Left colon (tissue), 2 donors: ENCODE measurements around the gene MVD. TPM values are rescaled to one million over a fixed set of nuclear protein-coding genes. Genes with fewer than 3 reads are reported as not detected.
"Not testable (repeated sequence)": the region's sequence is repeated elsewhere in the genome, so short reads cannot be mapped to it uniquely, and the experiment has no call there.

ENCODE experiments used
- ATAC-seq: fragments of 200-7000 bp; cut with Tn5 transposase; one replicate; pipeline ENCODE4 v1.9.1; 2020; ENCODE audit warnings: mild to moderate bottlenecking, moderate library complexity
- DNase-seq, 2 donors: peaks; one replicate each; pipeline ENCODE4 v3.0.0-alpha.2; 2020
- intact Hi-C, 2 donors: fragments of 100-400 bp; cut with DNase I in 1 of 2; cut with micrococcal nuclease in 1 of 2; formaldehyde crosslinking; loops; one replicate each; pipeline versions ENCODE4 v1.11.2 to v1.14.0; 2022; cut with DNase I, micrococcal nuclease
- total RNA-seq, 2 donors: library from RNA; stranded (reverse); fragmentation: NEBNext Ultra II Directional; extraction: Animal tissue kit (Norgen Biotek cat#: 25700); gene quantifications; one replicate each; pipeline ENCODE4 v1.2.1, GENCODE V29; 2021
- donor health status: DM: no; HTN: no; CAD: no.
- donor health status: DM: yes; HTN: yes; CAD: no.

Gene MVD
- total RNA-seq, 2 donors from 2014 or later: 74.3 to 191 TPM

DNA sequence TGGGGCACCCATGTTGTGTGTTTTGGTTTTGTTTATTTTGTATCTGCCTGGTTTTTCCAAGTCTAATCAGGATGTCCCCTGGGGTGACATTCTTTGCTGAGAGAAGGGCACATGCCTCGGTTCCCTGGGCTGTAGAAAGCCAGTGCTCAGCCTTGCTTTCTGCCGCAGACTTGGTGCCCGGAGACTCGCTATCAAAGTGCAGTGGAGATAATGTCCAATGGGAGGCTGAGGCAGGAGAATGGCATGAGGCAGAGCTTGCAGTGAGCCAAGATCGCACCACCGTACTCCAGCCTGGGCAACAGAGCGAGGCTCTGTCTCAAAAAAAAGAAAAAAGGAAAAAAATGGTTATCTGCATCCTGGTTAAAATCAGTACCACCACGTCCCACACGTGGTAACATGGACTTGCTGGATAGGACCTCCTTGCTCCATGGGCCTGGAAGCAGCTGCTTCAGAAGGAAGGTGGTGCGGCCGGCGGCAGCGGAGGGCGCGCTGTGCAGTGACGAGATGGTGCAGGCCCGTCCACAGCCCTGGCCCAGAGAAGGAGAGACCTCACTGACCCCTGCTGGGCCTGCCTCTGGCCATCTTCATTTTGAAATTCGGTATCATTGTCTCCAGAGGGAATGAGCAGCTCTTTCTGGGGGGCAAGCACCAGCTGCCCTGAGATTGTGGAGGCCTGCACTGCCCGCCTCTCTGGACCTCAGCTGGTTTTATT, 43.8 kb downstream of the MVD start:
- intact Hi-C loops: no loop called here
- ATAC-seq (no peak), DNase-seq (no peak)

DNA sequence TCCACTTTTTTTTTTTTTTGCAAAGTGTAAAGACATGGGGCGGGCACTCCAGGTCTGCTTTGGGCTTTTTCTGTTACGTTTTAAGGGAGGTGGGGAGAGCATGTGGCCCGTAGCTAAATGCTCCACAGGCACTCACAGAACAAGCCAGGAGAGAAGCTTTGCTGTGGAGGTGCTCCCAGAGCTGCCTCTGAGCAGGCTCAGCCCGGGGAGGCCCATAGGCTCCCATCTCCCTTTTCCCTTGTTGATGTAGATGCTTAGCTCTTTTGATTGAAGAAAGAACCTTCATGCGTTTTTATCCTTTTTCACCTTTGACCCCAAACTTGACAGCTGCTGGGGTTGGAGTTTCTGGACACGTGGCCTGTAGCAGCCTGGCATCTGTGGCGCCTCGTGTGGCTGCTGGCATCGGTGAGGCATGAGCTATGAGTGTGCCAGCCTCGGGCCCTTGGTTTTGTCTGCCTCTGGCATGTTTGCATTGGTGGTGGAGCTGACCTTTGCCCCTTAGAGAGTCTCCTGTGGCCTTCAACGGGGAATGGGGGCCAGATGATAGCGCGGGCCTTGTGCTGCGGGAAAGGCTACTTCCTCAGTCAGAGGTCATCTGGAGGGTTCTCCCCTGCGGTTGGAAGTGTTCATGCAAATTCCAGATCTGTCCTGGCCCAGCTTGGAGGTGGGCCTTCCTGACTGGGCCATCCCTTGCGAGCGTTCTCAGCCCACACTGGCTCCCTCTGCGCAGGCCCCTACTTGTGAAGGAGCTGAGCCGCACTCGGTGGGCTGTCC, 44.5 kb downstream of the MVD start:
- intact Hi-C loops: no loop called here
- DNase-seq (no peak), ATAC-seq (peak; percentile 10)

DNA sequence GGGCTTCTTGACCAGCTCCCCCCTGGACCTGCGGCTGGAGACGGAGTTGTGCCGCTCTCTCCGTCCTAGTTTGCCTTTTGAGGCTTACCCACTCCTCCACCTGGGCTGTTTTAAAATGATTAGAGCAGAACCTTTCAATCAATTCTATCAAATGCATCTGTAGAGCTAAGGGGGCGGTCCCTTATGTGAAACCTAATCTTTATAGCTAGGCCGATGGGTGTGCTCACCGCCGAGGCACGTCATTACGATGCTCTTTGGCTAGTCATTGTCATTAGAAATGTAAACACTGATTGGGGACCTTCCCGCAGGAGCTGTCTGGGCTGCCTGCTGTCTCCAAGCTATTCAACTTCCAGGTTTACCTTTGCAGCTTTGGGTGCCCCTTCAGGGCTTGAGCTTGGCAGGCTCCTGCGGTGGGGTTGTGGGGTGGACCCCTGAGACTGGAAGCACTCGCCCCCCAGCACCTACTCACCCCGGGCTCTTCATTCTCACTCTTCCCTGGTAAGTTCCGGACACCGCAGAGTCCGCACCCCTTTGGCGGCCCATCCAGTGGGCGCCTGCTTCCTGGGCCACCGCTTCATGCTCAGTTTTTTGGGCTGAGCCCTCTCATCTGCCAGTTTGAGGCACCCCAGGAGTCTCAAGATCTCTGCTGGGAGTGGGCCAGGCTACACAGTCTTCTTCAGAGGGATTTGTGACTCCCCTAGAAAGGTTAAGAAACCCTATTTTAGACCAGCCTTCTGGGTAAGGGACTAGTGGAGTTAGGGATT, 45.4 kb downstream of the MVD start:
- intact Hi-C loops: no loop called here
- peak; percentile 40 to 74 for DNase-seq
- peak; percentile 79 for ATAC-seq

DNA sequence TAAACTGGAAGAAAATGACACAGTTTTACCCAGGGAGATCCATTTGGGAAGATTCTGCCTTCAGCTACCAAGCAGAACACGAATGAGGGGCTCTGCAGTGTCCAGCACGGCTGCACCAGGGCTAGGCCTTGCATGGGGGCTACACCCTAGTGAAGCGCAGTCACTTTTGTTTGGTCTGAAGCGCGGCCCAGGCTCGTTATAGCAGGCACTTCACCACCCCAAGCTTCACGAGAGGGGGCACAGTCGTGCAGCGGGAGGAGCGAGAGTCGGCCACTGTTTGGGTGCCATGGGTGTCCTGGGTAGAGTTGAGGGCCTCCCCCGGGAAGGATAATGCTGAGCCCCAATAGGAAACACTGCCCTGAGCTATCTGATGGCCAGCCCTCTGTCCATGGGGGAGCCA, 46.2 kb downstream of the MVD start:
- no peak for DNase-seq
- peak; percentile 1 for ATAC-seq
- intact Hi-C loops: no loop called here

DNA sequence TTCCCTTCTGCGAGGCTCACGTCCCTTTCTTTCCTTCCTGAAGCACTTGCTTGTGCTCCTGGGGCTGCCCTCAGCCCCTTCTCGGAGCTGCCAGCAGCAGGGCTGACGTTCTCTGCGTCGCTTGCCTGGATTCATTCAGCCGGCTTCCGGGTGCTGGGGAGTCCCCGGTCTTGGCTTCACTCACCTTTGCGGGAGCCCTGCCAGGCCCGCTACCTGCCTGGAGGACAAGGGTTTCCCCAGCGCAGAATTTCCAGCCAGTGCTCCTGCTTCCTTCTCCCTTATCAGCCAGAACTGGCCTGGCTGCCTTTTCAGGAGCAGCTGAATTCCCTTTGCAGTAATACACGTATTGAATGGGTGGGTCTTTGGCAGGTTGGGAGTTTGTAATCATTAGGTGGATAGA, 46.6 kb downstream of the MVD start:
- peak; percentile 87 to 92 for DNase-seq
- intact Hi-C loops: no loop called here
- ATAC-seq: peak; percentile 84

DNA sequence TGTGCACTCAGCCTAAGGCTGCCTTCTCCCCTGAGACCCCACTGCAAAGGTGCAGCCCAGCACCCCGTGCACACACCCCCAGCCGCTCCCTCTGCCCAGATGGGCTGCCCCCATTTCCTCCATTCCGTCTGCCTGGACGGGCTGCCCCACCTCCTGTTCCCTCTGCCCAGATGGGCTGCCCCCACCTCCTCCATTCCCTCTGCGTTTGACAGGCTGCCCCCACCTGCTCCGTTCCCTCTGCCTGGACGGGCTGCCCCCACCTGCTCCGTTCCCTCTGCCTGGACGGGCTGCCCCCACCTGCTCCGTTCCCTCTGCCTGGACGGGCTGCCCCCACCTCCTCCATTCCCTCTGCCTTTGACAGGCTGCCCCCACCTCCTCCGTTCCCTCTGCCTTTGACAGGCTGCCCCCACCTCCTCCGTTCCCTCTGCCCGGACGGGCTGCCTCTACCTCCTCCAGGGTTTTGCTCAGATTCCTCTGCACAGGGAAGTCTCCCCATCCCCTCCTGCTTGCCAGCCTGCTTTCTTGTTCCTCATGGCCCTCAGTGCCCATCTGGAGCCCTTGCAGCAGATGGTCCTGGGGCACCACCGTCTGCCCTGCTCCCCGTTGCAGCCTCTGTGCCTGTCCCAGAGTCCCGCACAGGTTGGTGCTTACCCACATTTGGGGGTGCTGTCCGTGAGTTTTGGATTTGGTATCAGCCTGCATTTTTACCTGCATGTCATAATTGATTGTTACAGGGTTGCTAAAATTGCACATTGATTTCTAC, 47.9 kb downstream of the MVD start:
- no peak for DNase-seq
- intact Hi-C loops: no loop called here
- ATAC-seq: no peak

DNA sequence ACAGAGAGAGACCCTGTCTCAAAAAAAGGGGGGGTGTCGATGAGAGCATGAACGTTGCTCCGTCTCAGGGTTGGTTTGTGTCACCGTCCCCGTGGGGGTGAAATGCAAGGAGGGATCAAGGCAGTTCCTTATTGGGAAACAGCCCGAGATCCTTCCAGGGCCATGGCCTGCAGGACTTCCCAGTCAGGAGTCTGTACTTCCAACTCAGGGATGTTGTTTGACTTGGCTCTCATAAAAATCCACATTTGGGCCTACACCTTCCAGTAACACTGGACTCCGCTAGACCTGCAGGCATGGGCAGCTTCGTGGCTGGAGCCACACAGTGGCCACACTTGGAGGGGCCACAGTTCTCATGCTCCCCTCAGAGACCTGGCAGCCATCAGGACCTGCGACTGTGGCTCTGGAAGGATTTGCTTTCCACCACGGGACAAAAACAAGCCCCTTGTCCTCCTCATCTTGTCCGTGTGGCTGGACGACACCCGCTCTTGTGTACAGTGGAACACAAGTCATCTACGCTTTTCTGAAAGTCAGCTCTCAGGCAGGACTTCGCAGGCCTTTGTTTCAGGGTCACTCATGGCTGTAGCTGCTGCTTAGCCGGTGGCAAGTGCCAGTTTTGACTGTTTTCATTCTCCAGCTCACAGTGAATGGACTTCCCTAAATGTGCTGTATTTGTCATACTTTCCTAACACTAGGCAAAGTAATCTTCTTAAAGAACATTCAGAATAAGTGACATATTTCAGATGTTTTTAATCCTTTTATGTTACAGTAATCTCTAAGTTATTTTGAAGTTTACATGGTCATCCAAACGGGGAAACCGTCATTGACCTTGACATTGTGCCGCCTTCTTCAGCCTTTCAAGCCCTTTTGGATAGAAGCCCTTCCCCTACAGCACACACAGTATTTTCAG, 48.7 kb downstream of the MVD start:
- intact Hi-C loops: no loop called here
- no peak for ATAC-seq
- DNase-seq: no peak

DNA sequence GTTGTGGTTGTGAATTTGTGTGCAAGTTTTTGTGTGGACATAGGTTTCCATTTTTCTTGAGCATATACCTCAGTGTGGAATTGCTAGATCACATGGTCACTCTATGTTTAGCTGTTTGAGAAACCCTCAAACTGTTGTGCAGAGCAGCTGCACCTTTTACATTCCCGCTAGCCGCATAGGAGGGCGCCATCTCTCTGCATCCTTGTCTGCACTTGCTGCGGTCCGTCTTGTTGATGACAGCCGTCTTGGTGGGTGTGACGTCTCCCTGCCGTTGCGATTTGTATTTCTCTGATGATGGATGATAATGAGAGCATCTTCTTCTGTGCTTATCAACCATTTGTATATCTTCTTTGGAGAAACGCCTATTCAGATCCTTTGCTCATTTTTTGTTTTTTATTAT, 49.6 kb downstream of the MVD start:
- DNase-seq: no peak
- intact Hi-C loops: no loop called here
- no peak for ATAC-seq

DNA sequence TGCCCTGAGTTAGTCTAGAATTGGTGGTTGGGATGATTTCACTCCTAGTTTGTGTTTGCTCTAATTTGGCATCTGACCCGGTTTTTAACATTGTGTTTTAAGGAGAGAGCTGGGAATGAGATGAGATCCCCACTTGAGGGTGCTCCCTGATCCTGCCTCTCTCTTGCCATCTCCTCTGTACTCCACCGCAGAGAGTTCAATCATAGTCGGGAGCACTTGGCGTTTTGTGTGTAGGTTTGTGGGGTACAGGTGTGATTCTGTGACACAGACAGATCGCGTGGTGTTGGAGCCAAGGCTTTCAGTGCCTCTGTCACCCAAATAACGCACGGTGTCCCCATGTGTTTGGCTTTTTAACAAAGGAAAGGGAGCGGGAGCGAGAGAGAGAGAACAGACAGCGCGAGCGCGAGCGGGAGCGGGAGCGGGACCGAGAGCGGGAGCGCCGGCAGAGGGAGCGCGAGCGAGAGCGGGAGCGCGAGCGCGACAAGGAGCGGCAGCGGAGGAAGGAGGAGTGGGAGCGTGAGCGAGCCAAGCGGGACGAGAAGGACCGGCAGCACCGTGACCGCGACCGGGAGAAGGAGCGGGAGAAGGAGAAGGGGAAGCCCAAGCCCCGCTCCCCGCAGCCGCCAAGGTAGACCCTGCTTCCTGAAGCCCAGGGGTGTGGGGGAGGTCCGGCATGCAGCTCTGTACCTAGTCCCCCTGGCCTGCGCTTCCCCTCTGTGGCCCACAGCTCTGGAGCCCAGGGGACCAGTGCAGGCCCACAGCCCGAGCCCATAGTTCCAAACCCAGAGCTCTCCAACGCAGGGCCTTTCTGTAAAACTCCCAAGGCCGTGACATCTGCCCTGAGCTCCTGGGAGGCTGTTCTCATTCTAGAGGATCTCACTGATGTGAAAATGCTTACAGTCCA, 51.7 kb downstream of the MVD start:
- no peak for DNase-seq
- no peak for ATAC-seq
- intact Hi-C loops: no loop called here

DNA sequence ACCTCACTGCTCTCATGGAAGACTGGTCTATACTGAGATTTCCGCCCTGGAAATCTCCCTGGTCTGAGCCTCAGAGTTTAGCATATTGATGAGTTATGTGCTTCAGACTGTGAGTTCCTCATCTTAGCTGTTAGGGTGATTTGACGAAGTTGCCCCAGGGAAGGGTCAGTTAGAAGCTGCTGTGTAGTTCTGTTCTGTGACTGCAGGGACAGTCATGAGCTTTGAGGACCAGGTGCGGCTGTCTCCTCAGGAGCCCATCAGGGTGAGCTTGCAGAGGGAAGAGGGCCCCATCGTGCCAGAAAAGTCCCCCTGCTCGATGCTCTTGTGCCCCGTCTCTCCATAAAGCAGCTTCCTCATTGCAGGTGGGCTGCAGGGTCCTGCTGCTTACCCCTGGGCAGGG, 52.8 kb downstream of the MVD start:
- intact Hi-C loops: no loop called here
- no peak for DNase-seq
- no peak for ATAC-seq

DNA sequence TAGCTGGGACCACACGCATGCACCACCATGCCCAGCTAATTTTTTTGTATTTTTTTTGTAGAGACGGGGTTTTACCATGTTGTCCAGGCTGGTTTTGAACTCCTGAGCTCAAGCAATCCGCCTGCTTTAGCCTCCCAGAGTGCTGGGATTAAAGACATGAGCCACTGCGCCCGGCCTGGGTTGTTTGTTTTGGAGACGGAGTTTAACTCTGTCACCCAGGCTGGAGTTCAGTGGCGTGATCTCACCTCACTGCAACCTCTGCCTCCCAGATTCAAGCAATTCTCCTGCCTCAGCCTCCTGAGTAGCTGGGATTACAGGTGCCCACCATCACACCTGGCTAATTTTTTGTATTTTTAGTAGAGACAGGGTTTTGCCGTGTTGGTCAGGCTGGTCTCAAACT, 53.5 kb downstream of the MVD start:
- intact Hi-C loops: not testable (repeated sequence)

DNA sequence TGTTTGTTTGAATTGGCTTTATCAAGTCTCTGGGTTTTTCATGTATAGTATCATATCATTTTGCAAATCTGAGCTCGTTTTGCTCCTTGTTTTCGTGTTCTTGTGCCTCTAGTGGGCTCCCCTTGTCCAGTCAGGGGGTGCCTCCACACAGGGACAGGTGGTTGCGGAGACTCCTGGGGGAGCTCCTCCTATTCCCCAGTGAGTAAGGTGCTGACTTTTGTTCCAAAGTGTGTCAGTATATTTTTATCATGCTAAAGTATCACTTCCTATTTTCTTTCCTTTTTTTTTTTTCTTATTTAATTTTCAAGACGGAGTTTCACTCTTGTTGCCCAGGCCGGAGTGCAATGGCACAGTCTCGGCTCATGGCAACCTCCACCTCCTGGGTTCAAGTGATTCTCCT, 54.8 kb downstream of the MVD start:
- ATAC-seq (no peak), DNase-seq (no peak)
- intact Hi-C loops: no loop called here

More for the DNA sequence above, 53.5 kb downstream of the MVD start:
- not testable (repeated sequence) for ATAC-seq, DNase-seq

DNA sequence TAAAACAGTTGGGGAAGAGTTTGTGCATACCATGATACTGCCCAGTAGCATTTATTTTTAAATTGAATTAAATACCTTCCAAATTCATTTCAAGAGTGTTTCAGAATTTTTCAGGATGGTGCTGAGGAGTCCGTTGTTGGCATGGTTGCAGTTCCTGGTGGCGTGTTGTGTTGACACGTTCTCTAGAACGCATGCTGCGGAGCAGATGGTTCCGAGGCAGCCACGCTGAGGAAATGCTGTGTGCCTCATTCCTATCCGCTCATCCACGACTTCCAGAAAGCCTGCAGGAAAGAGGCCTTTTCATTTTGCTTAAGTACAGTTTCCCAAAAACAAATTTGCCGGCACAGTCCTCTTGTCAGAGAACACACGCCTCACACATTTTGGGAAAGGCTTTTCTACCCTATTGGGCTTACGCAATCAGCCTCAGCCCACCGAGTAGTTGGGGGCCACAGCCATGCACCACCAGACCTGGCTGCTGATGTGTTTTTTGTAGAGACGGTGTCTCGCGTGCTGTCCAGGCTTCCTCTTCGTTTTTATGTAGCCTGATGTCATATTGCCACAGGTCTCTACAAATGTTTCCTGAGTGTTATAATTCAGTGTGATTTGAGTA, 56.6 kb downstream of the MVD start:
- ATAC-seq: no peak
- intact Hi-C loops: no loop called here
- no peak for DNase-seq

DNA sequence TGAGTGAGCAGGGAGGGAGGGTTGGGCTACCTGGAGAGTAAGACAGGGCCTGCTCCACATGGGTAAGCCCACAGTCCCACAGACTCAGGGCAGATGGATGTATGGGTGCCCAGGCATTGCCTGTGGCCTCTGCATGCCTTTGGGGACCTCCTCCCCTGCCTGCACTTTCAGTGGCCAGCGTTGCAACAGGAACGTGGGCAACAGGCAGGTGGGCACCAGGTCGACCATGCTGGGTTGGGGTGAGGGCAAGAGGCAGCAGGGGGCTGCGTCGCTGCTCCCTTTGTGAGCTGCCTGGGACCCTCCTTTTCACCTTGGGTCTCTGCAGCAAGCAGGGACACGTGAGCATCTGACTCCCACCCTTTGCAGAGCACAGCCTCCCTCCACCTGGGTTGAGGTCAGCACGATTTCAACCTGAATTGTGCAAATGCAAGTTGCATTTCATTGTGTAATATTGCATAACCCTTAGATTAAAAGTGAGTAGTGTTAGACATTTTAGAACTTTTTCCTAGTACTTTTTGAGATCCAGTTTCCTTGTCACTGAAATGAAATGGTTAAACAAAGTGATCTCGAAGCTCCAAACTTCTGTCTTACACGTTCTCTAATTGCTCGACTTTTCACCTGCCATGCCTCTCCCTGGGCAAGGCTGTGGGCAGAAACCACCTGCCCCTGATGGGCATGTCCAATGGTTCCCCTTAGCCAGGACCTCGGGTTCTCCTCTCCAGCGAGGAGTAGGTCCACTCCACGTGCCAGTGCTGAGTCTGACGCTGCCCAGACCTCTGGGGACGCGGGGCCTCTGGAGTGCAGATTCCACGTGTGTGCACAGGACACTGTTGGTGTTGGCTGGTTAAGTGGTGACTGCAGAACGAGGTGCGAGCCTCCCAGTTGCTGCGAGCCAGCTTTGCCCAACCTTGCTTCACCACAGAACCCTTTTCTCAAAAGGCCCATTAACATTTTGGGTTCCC, 57.4 kb downstream of the MVD start:
- DNase-seq: no peak
- ATAC-seq: no peak
- intact Hi-C loops: no loop called here

DNA sequence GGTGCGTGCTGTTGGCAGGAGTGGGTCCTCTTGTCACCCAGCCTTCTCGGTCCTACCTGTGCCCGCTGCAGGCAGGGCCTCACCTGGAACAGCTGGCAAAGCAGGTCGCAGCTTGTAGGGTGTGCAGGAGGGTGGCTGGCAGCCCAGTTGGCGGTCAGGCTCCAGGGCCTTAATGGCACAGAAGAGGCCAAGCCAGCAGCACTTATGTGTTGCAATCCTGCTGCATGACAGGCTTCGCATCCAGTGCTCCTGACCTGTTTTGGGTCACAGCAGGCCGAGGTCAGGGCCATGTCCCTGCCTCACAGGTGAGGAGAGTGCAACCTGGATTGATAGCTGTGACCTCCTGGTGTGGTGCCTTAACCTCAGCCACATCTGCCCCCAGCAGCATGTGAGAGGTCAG, 60.8 kb downstream of the MVD start:
- ATAC-seq (no peak), DNase-seq (no peak)
- intact Hi-C loops: no loop called here
